ENCODE measurements around the gene TOB1.
A peak's percentile ranks its signal among the peaks of the same experiment; 100 is the strongest.

Gene TOB1

GRCh38 chr17:50908860-50909764, 43.0 kb upstream of the TOB1 start:
- peak; percentile 7 for TF ChIP-seq CTCF (conservative IDR thresholded peaks at IDR 0.05; ENCODE audit: low read depth, low read length)
- peak; percentile 88 for DNase-seq (ENCODE audit: low read depth)
- no peak overlapping the region for H3K4me3 ChIP-seq (ENCODE audit: low read depth, low read length)

- TF ChIP-seq CTCF (conservative IDR thresholded peaks at IDR 0.05; ENCODE audit: low read depth, low read length), result no peak
- no peak for DNase-seq (ENCODE audit: low read depth)
Measured at GRCh38 chr17:50908140-50908859, 42.1 kb upstream of the TOB1 start.

GRCh38 chr17:50906443-50906842, 40.3 kb upstream of the TOB1 start:
- no peak overlapping the region for H3K4me3 ChIP-seq (ENCODE audit: low read depth, low read length)
- no peak for TF ChIP-seq CTCF (conservative IDR thresholded peaks at IDR 0.05; ENCODE audit: low read depth, low read length)

More at GRCh38 chr17:50908140-50908859, 42.1 kb upstream of the TOB1 start:
- no peak overlapping the region for H3K4me3 ChIP-seq (ENCODE audit: low read depth, low read length)

GRCh38 chr17:50905460-50905803, 39.3 kb upstream of the TOB1 start:
- no peak for TF ChIP-seq CTCF (conservative IDR thresholded peaks at IDR 0.05; ENCODE audit: low read depth, low read length)
- no peak for DNase-seq (ENCODE audit: low read depth)
- H3K4me3 ChIP-seq (ENCODE audit: low read depth, low read length), result no peak overlapping the region

More at GRCh38 chr17:50906443-50906842, 40.3 kb upstream of the TOB1 start:
- DNase-seq (ENCODE audit: low read depth), result no peak

GRCh38 chr17:50904518-50905459, 38.6 kb upstream of the TOB1 start:
- no peak for TF ChIP-seq CTCF (conservative IDR thresholded peaks at IDR 0.05; ENCODE audit: low read depth, low read length)
- no peak overlapping the region for H3K4me3 ChIP-seq (ENCODE audit: low read depth, low read length)
- peak; percentile 23 for DNase-seq (ENCODE audit: low read depth)

GRCh38 chr17:50903604-50904517, 37.7 kb upstream of the TOB1 start:
- no peak for TF ChIP-seq CTCF (conservative IDR thresholded peaks at IDR 0.05; ENCODE audit: low read depth, low read length)
- H3K4me3 ChIP-seq (ENCODE audit: low read depth, low read length), result no peak overlapping the region
- peak; percentile 81 for DNase-seq (ENCODE audit: low read depth)
